GM12865 (cell line): ENCODE results near the gene XRCC4.

Source experiments
- DNase-seq: peaks from one replicate; pipeline ENCODE4 v3.0.0; 2010; ENCODE audit warnings: low read depth
- H3K4me3 ChIP-seq: 2 replicates; pipeline ENCODE4 v1.5.1; 2011; ENCODE audit warnings: mild to moderate bottlenecking, low read depth, low read length, control low read depth
- CTCF ChIP-seq: IDR thresholded peaks from 2 replicates; pipeline ENCODE4 v1.5.1; 2011; ENCODE audit warnings: low read length, control low read depth, low read depth, inconsistent platforms; ENCODE audit not compliant: insufficient read depth; ENCODE audit errors: missing control alignments

XRCC4 gene

DNA sequence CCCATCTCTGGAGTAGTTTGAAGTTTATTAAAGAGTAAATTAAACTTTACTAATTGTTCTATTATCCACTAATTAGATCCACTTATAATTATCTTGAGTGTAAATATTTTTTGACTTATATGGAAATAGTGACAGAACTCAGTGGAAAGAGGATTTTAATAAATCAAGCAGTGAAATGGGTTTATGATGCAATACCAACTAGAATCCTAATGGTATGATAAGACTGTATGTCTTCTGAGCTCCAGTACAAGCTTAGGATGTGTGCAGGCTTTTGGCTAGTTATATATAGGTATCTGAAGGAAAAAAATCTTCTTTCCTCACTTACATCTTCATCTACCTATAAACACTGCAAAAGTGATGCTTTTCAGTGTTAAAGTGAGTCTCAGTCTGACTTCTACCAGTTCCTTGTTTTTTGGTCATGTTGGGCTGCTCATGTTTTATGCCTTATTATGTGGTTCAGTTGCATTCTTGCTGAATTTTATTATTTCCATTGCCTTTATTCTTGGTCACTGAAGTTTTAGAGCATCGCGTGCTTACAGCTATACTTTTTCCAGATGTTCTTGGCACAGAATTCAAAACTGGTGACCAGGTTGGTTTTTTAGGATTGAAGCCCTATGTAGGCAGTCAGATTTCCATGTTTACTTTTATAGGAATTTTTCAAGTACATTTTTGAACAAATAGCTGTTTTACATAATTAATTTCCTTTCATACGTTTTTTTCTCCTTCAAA lies 30.5 kb downstream of the XRCC4 start:
- no peak for DNase-seq
- H3K4me3 ChIP-seq, result no peak overlapping the region
- no peak for TF ChIP-seq CTCF

GRCh38 chr5:83109380-83109779 lies 32.0 kb downstream of the XRCC4 start:
- no peak for TF ChIP-seq CTCF
- DNase-seq, result no peak
- H3K4me3 ChIP-seq, result no peak overlapping the region

DNA sequence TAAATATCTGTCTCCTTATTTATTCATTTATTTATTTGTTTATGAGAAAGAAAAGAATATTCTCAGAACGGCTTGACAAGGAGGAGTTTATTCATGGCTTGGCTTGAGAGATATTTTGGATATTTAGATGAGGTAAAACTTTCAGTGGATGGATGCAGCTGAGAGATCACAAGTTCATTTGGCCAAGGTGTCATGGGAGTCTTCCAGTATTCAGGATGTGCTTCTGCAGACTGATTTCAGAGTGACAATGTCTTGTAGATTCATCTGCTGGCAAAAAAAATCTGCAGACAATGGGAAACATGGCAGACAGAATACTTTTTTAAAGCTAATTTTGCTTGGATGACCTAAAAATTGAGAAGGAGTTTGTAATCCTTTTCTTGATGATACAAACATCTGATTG lies 38.5 kb downstream of the XRCC4 start:
- DNase-seq, result no peak
- H3K4me3 ChIP-seq, result no peak overlapping the region
- TF ChIP-seq CTCF, result no peak

DNA sequence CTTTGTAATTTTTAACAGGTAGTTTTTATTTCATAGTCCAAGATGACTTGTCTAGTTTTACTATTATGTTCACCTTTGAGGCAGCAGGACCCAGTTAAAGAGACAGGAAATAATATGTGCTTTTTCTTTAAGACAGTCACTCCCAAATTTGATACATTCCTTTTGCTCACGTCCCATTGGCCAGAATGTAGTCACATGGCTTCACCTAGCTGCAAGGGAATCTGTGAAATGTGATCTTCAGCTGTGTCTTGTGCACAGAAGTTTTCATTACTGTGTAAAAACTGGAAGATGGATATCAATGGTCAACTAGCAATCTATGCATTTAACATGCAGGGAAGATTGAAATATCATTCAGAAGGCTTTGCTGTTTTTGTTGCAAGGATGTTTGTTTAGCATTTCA lies 41.1 kb downstream of the XRCC4 start:
- no peak overlapping the region for H3K4me3 ChIP-seq
- no peak for TF ChIP-seq CTCF
- no peak for DNase-seq

DNA sequence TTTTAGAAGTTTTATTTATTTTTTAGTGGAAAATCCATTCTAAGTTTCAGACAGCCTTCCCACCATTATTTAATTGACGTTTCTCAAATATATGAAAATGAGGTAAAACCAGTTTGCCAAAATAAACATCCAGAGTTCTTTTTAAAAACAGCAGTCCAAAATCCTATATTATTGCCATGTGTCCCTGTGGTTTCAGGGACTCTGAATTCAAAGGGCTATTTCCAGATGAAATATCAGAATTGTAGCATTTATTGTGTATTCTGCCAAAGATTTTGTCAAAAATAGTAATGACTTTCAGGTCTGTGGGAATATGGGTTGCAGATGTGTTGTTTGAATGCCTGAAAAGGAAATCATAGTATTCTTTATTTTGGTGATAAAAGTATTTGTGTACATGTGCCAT lies 41.6 kb downstream of the XRCC4 start:
- no peak overlapping the region for H3K4me3 ChIP-seq
- no peak for TF ChIP-seq CTCF
- DNase-seq, result no peak

DNA sequence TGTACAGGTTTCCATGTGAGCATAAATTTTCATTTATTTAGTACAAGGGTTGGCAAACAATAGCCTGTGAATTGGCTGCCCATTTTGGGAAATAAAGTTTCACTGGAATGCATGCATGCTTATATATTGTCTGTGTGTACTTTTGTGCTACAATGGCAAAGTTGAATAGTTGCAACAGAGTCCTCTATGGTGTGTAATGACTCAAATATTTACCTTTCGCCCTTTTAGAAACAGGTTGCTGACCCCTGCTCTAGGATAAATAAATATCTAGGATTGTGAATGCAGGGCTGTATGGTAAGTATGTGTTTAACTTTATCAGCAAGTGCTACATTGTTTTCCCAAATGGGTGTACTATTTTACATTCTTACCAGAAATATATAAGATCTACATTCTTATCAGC lies 47.2 kb downstream of the XRCC4 start:
- TF ChIP-seq CTCF, result no peak
- no peak for DNase-seq
- H3K4me3 ChIP-seq, result no peak overlapping the region

DNA sequence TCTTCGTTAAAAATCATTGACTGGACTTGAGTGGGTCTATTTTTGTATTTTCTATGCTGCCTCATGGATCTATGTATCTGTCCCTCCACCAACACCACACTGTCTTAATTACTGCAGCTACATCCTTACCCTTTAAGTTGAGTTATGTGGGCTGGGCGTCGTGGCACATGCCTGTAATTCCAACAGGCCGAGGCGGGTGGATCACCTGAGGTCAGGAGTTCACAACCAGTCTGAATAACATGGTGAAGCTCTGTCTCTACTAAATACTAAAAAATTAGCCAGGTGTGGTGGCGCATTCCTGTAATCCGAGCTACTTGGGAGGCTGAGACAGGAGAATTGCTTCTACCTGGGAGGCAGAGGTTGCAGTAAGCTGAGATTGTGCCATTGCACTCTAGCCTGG lies 48.2 kb downstream of the XRCC4 start:
- DNase-seq, result no peak
- no peak for TF ChIP-seq CTCF
- H3K4me3 ChIP-seq, result no peak overlapping the region
